ENCODE data around the gene XYLT1. TPM values are rescaled to one million over a fixed set of nuclear protein-coding genes. Genes with fewer than 3 reads are reported as not detected.

Gene XYLT1
- total RNA-seq, 3 donors from 2014 or later (not counting 1 experiment from before 2014, with no cell fraction given), result 40.9 to 55.5 (median 43.8) TPM

DNA sequence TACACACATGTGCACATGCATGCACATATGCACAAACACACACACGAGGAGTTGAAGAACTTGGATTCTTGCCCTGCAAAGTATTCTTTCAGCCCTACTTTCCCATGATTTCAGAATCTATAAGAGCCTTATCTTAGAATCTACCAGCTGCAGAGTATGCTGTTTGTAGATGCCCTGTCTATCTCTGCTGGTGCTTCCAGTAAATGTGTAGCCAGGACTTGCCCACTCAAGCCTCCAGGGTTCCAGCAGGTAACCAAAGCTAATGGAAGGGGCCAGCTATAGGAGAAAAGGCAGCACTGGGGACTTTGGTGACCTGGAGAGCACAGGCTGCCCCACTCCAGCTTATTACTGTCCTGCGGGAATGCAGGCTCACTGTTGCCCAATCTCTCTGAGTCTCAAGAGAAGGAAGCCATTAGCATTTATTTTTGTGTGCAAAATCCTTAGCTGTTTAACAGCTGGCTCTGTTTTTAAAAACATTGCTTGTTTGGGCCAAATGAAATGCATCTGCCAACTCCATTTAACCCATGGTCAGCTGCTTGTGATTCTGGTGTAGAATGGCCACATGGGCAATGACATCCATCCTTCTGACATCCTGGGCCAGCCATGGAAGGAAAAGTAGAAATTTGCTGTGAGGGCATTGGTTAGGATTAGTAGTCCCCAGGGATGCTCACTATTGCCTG lies 28.6 kb upstream of the XYLT1 start:
- Histone ChIP-seq H3K27ac (ENCODE audit: low read length) (no peak overlapping the region), H3K9me3 (ENCODE audit: control insufficient read depth, insufficient read depth, low read length) (no peaks in the 10 kb centered on the region), H3K4me3 (ENCODE audit: low read length) (no peak overlapping the region), H3K27me3 (ENCODE audit: control insufficient read depth, insufficient read depth, low read length) (no peaks in the 10 kb centered on the region), H3K4me1 (ENCODE audit: control insufficient read depth, insufficient read depth, low read length) (no peaks in the 10 kb centered on the region), H3K36me3 (ENCODE audit: control insufficient read depth, insufficient read depth, low read length) (no peaks in the 10 kb centered on the region)
- no peaks in the 10 kb centered on the region for H3K9me3 Mint-ChIP-seq
- H3K27me3 Mint-ChIP-seq (ENCODE audit: low read depth in 2 of 2), result peaks cover 0 to 15% of the 10 kb centered on the region in 2 donors
- ATAC-seq (no peak), DNase-seq (no peak)
- H3K4me3 Mint-ChIP-seq, result no peak overlapping the region
- no peaks in the 10 kb centered on the region for H3K36me3 Mint-ChIP-seq
- WGBS (ENCODE audit: insufficient coverage), result 88% methylated on average over 2 of the region's 2 CpGs
- H3K27ac Mint-ChIP-seq, result no peak overlapping the region
- intact Hi-C loops (cut with micrococcal nuclease), result no loop called here
- no peak for TF ChIP-seq CTCF (IDR thresholded peaks at IDR 0.05)
- H3K4me1 Mint-ChIP-seq, result no peaks in the 10 kb centered on the region

DNA sequence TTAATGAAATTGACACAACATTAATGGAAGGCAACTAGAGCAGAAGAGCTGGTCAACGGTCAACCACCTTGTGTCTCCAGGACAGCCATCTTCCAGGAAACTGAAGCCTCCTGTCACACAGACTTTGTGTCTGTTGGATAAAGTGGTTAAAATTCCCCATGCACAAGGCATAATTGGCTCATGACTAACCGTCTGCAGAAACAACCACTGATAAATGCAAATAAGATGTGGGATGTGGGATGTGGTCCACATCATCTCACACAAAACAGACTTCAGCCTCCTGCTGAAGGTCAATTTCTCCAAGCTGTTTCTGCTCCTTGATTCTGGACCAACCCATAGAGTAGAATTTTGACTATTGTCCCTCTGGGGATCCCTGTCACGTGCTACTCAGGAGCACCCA lies 26.9 kb upstream of the XYLT1 start:
- TF ChIP-seq CTCF (IDR thresholded peaks at IDR 0.05), result no peak
- H3K4me1 ChIP-seq (ENCODE audit: control insufficient read depth, insufficient read depth, low read length), result no peaks in the 10 kb centered on the region
- WGBS (ENCODE audit: insufficient coverage), result 97% methylated on average over 2 of the region's 3 CpGs
- Mint-ChIP-seq H3K27ac (no peak overlapping the region), H3K9me3 (no peaks in the 10 kb centered on the region), H3K4me1 (no peaks in the 10 kb centered on the region), H3K4me3 (no peak overlapping the region), H3K36me3 (no peaks in the 10 kb centered on the region), H3K27me3 (ENCODE audit: low read depth in 2 of 2) (peaks cover 0 to 13% of the 10 kb centered on the region in 2 donors)
- no peak overlapping the region for H3K27ac ChIP-seq (ENCODE audit: low read length)
- H3K4me3 ChIP-seq (ENCODE audit: low read length), result no peak overlapping the region
- no peak for DNase-seq
- H3K9me3 ChIP-seq (ENCODE audit: control insufficient read depth, insufficient read depth, low read length), result no peaks in the 10 kb centered on the region
- no peaks in the 10 kb centered on the region for H3K36me3 ChIP-seq (ENCODE audit: control insufficient read depth, insufficient read depth, low read length)
- H3K27me3 ChIP-seq (ENCODE audit: control insufficient read depth, insufficient read depth, low read length), result no peaks in the 10 kb centered on the region
- intact Hi-C loops (cut with micrococcal nuclease), result no loop called here
- no peak for ATAC-seq

GRCh38 chr16:17496891-17497290 lies 26.1 kb upstream of the XYLT1 start:
- TF ChIP-seq CTCF (IDR thresholded peaks at IDR 0.05), result no peak
- Mint-ChIP-seq H3K9me3 (no peaks in the 10 kb centered on the region), H3K36me3 (no peaks in the 10 kb centered on the region), H3K27ac (no peak overlapping the region), H3K27me3 (ENCODE audit: low read depth in 2 of 2) (peaks cover 0 to 13% of the 10 kb centered on the region in 2 donors), H3K4me1 (no peaks in the 10 kb centered on the region), H3K4me3 (no peak overlapping the region)
- no peaks in the 10 kb centered on the region for H3K9me3 ChIP-seq (ENCODE audit: control insufficient read depth, insufficient read depth, low read length)
- no peak overlapping the region for H3K27ac ChIP-seq (ENCODE audit: low read length)
- H3K4me3 ChIP-seq (ENCODE audit: low read length), result no peak overlapping the region
- ATAC-seq (no peak), DNase-seq (no peak)
- H3K36me3 ChIP-seq (ENCODE audit: control insufficient read depth, insufficient read depth, low read length), result no peaks in the 10 kb centered on the region
- intact Hi-C loops (cut with micrococcal nuclease), result no loop called here
- no peaks in the 10 kb centered on the region for H3K27me3 ChIP-seq (ENCODE audit: control insufficient read depth, insufficient read depth, low read length)
- no peaks in the 10 kb centered on the region for H3K4me1 ChIP-seq (ENCODE audit: control insufficient read depth, insufficient read depth, low read length)

GRCh38 chr16:17493012-17493411 lies 22.3 kb upstream of the XYLT1 start:
- H3K27ac ChIP-seq (ENCODE audit: low read length), result no peak overlapping the region
- Mint-ChIP-seq H3K27ac (no peak overlapping the region), H3K9me3 (peaks cover 0 to 2% of the 10 kb centered on the region in 2 donors), H3K27me3 (ENCODE audit: low read depth in 2 of 2) (peaks cover 0 to 8% of the 10 kb centered on the region in 2 donors), H3K36me3 (no peaks in the 10 kb centered on the region), H3K4me3 (no peak overlapping the region), H3K4me1 (no peaks in the 10 kb centered on the region)
- TF ChIP-seq CTCF (IDR thresholded peaks at IDR 0.05), result no peak
- intact Hi-C loops (cut with micrococcal nuclease), result no loop called here
- H3K4me1 ChIP-seq (ENCODE audit: control insufficient read depth, insufficient read depth, low read length), result no peaks in the 10 kb centered on the region
- no peaks in the 10 kb centered on the region for H3K36me3 ChIP-seq (ENCODE audit: control insufficient read depth, insufficient read depth, low read length)
- no peak for ATAC-seq
- H3K27me3 ChIP-seq (ENCODE audit: control insufficient read depth, insufficient read depth, low read length), result no peaks in the 10 kb centered on the region
- no peak overlapping the region for H3K4me3 ChIP-seq (ENCODE audit: low read length)
- no peak for DNase-seq
- H3K9me3 ChIP-seq (ENCODE audit: control insufficient read depth, insufficient read depth, low read length), result no peaks in the 10 kb centered on the region

All from natural killer cell (primary cell).